Measurements from ENCODE around the gene SPEN.

DNA sequence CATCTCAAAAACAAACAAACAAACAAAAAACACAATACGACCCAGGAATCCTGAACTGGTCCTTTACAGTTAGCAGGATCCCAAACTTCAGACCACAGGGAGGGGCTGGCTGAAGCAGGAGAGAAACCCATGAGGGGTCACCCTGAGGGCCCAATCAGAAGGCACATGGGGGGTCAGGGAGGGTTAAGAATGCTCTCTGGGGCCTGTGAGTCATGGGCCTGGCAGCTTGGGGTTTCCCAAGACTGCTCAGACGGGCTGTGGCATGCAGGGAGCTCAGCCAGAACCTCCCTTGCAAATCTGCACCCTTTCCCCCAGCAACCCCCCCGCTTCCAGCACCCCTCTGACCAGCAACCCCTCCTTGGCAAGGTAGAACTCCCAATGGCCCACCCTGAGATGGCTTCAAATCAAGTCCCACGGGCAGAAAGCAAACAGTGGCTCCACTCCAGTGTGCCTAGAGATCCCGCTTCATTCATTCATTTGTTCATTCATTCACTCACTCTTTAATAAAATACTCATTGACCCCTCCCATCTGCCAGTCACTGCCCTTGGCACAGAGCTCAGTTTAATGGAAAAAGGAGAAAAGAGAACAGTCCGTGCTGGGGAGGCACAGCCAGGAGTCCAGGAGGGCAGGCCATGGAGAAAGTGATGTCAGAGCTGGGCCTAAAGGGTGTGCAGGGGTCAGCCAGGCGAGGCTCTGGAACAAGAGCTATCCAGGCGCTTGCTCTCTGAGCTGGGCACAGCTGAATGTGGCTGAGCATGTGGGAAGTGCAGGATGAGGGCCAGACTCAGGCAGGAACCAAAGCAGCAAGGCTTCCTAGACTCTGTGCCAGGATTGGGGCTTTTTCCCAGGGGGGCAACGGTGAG, 48.3 kb upstream of the SPEN start:
- TF ChIP-seq, protein P1, sequence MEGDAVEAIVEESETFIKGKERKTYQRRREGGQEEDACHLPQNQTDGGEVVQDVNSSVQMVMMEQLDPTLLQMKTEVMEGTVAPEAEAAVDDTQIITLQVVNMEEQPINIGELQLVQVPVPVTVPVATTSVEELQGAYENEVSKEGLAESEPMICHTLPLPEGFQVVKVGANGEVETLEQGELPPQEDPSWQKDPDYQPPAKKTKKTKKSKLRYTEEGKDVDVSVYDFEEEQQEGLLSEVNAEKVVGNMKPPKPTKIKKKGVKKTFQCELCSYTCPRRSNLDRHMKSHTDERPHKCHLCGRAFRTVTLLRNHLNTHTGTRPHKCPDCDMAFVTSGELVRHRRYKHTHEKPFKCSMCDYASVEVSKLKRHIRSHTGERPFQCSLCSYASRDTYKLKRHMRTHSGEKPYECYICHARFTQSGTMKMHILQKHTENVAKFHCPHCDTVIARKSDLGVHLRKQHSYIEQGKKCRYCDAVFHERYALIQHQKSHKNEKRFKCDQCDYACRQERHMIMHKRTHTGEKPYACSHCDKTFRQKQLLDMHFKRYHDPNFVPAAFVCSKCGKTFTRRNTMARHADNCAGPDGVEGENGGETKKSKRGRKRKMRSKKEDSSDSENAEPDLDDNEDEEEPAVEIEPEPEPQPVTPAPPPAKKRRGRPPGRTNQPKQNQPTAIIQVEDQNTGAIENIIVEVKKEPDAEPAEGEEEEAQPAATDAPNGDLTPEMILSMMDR (IDR thresholded peaks at IDR 0.05; ENCODE audit: insufficient read depth, low read depth, low read length), result no peak
- TF ChIP-seq EZH2 (IDR thresholded peaks at IDR 0.05; ENCODE audit: insufficient read depth, low read length), result no peak

Measured in astrocyte (in vitro differentiated cells and primary cell).